H1 (cell line): Measurements from ENCODE around the gene OR5B21. TPM values are rescaled to one million over a fixed set of nuclear protein-coding genes. Genes with fewer than 3 reads are reported as not detected.

Source experiments
- CTCF ChIA-PET: fragments of 300-600 bp; sonication (Branson Sonifier 250); formaldehyde crosslinking; loops from one replicate; lab custom pipeline; 2021; ENCODE audit not compliant: partially characterized antibody; lab: Charles Lee
- POLR2A ChIA-PET: fragments of 300-600 bp; sonication (Branson Sonifier 250); formaldehyde crosslinking; loops from one replicate; lab custom pipeline; 2021; ENCODE audit warnings: inconsistent platforms; ENCODE audit not compliant: partially characterized antibody; lab: Charles Lee
- DNase-seq, 2 experiments: peaks; one replicate each; pipeline versions ENCODE4 v3.0.0 to v3.0.0-alpha.2; 2010 to 2022; ENCODE audit warnings: low spot score in 2 of 2, low read depth in 1 of 2, mixed read lengths in 1 of 2
- FAIRE-seq: peaks from 2 replicates; lab custom pipeline; 2011; peaks lifted over from hg19 to GRCh38; lab: Jason Lieb, UNC
- H2AFZ ChIP-seq: 2 replicates; pipeline ENCODE4 v1.8.1; 2012; ENCODE audit warnings: low read length, inconsistent platforms
- H2AK5ac ChIP-seq: 2 replicates; pipeline ENCODE4 v1.6.1; 2013; ENCODE audit warnings: low read depth, low read length
- H2BK120ac ChIP-seq: replicated peaks from 2 replicates; pipeline ENCODE3; 2013; ENCODE audit warnings: low read depth, low read length, inconsistent platforms
- H2BK12ac ChIP-seq: 2 replicates; pipeline ENCODE4 v1.6.1; 2013; ENCODE audit warnings: low read depth, low read length
- H2BK15ac ChIP-seq: 2 replicates; pipeline ENCODE4 v1.6.1; 2013; ENCODE audit warnings: low read length
- H2BK20ac ChIP-seq: 2 replicates; pipeline ENCODE4 v1.6.1; 2013; ENCODE audit warnings: low read length
- H2BK5ac ChIP-seq: 2 replicates; pipeline ENCODE4 v1.6.1; 2013; ENCODE audit warnings: low read depth, low read length
- H3K14ac ChIP-seq: 2 replicates; pipeline ENCODE4 v1.6.1; 2013; ENCODE audit warnings: inconsistent platforms; ENCODE audit not compliant: insufficient read length
- H3K18ac ChIP-seq: 2 replicates; pipeline ENCODE4 v1.6.1; 2013; ENCODE audit warnings: low read length; ENCODE audit errors: extremely low read depth
- H3K23ac ChIP-seq: 2 replicates; pipeline ENCODE4 v1.6.1; 2013; ENCODE audit warnings: inconsistent platforms; ENCODE audit not compliant: insufficient read length
- H3K23me2 ChIP-seq: 2 replicates; pipeline ENCODE4 v1.6.1; 2013; ENCODE audit warnings: low read depth, low read length
- H3K27ac ChIP-seq: 2 replicates; pipeline ENCODE4 v1.6.1; 2011; ENCODE audit warnings: low read depth, low read length, inconsistent platforms
- H3K27me3 ChIP-seq, 4 experiments: replicated peaks in 1 of 4; 1 replicate in 1 of 4; 2 replicates in 3 of 4; pipeline versions ENCODE4 v1.6.1 to v1.8.1; 2011 to 2013; ENCODE audit warnings: low read length in 3 of 4, mild to moderate bottlenecking in 3 of 4, inconsistent platforms in 2 of 4, mixed read lengths in 2 of 4, moderate library complexity in 1 of 4; ENCODE audit not compliant: control insufficient read depth in 3 of 4, insufficient read depth in 3 of 4; ENCODE audit errors: extremely low read depth in 1 of 4
- H3K36me3 ChIP-seq, 4 experiments: 2 replicates each; pipeline versions ENCODE4 v1.6.1 to v1.8.1; 2011 to 2013; ENCODE audit warnings: mild to moderate bottlenecking in 4 of 4, low read length in 3 of 4, moderate library complexity in 2 of 4, control low read depth in 1 of 4, inconsistent platforms in 1 of 4; ENCODE audit not compliant: insufficient read depth in 4 of 4, control insufficient read depth in 2 of 4
- H3K4ac ChIP-seq: replicated peaks from 2 replicates; pipeline ENCODE3; 2013; ENCODE audit warnings: low read length, low read depth, mixed read lengths, inconsistent platforms; ENCODE audit not compliant: insufficient read length
- H3K4me1 ChIP-seq, 4 experiments: replicated peaks in 1 of 4; 1 replicate in 1 of 4; 2 replicates in 3 of 4; pipeline versions ENCODE4 v1.6.1 to v1.8.1; 2011 to 2013; ENCODE audit warnings: low read length in 3 of 4, inconsistent platforms in 2 of 4, mixed read lengths in 1 of 4; ENCODE audit not compliant: insufficient read depth in 4 of 4, control insufficient read depth in 3 of 4
- H3K4me2 ChIP-seq, 2 experiments: 2 replicates each; pipeline versions ENCODE4 v1.6.1 to v1.8.1; 2011 to 2013; ENCODE audit warnings: low read depth in 2 of 2, low read length in 2 of 2, control low read depth in 1 of 2, inconsistent platforms in 1 of 2, mild to moderate bottlenecking in 1 of 2; ENCODE audit not compliant: insufficient read depth in 1 of 2
- H3K4me3 ChIP-seq, 4 experiments: fragments of 200-600, 300-600 bp in 1 of 4; sonication (generic), shearing (Covaris generic), sonication (Bioruptor Twin) in 1 of 4; 2 replicates each; pipeline versions ENCODE4 v1.5.1 to v1.8.1; 2011 to 2016; ENCODE audit warnings: low read length in 4 of 4, low read depth in 3 of 4, control low read depth in 2 of 4, inconsistent platforms in 2 of 4, mild to moderate bottlenecking in 2 of 4, mixed read lengths in 1 of 4, moderate library complexity in 1 of 4; ENCODE audit not compliant: insufficient read depth in 2 of 4; ENCODE audit errors: extremely low read depth in 1 of 4
- H3K56ac ChIP-seq: replicated peaks from 2 replicates; pipeline ENCODE3; 2013; ENCODE audit warnings: low read depth, mild to moderate bottlenecking, mixed read lengths, low read length, inconsistent platforms; ENCODE audit not compliant: insufficient read length
- H3K79me1 ChIP-seq: 2 replicates; pipeline ENCODE4 v1.6.1; 2013; ENCODE audit warnings: low read depth, low read length, control low read depth
- H3K79me2 ChIP-seq, 2 experiments: 2 replicates each; pipeline versions ENCODE4 v1.6.1 to v1.8.1; 2012 to 2013; ENCODE audit warnings: low read length in 2 of 2, mild to moderate bottlenecking in 2 of 2, inconsistent platforms in 1 of 2; ENCODE audit not compliant: insufficient read depth in 2 of 2, control insufficient read depth in 1 of 2
- H3K9ac ChIP-seq, 4 experiments: replicated peaks in 1 of 4; 1 replicate in 1 of 4; 2 replicates in 3 of 4; pipeline versions ENCODE4 v1.6.1 to v1.8.1; 2011 to 2013; ENCODE audit warnings: low read depth in 3 of 4, low read length in 3 of 4, control low read depth in 2 of 4, mild to moderate bottlenecking in 2 of 4, moderate library complexity in 2 of 4, inconsistent platforms in 1 of 4; ENCODE audit errors: extremely low read depth in 1 of 4
- H3K9me3 ChIP-seq, 2 experiments: 2 replicates each; pipeline versions ENCODE4 v1.6.1 to v1.8.1; 2012 to 2013; ENCODE audit warnings: mild to moderate bottlenecking in 2 of 2, moderate library complexity in 2 of 2, control low read depth in 1 of 2, inconsistent platforms in 1 of 2, low read depth in 1 of 2, low read length in 1 of 2, mixed read lengths in 1 of 2; ENCODE audit not compliant: insufficient read depth in 2 of 2
- H4K20me1 ChIP-seq, 2 experiments: replicated peaks in 1 of 2; 2 replicates each; pipeline versions ENCODE3 to v1.8.1; 2011 to 2013; ENCODE audit warnings: inconsistent platforms in 2 of 2, low read length in 2 of 2, mild to moderate bottlenecking in 1 of 2; ENCODE audit not compliant: insufficient read depth in 2 of 2, control insufficient read depth in 1 of 2
- H4K5ac ChIP-seq: 2 replicates; pipeline ENCODE4 v1.6.1; 2013; ENCODE audit warnings: low read length, low read depth, mixed read lengths, inconsistent platforms; ENCODE audit not compliant: insufficient read length
- H4K8ac ChIP-seq: 2 replicates; pipeline ENCODE4 v1.8.0; 2013; ENCODE audit warnings: mild to moderate bottlenecking, moderate library complexity, low read length, inconsistent platforms; ENCODE audit not compliant: insufficient read depth; ENCODE audit errors: extremely low read depth
- H4K91ac ChIP-seq: replicated peaks from 2 replicates; pipeline ENCODE3; 2013; ENCODE audit warnings: low read length, mixed read lengths, inconsistent platforms; ENCODE audit not compliant: insufficient read length
- CBX8 ChIP-seq: fragments of 300-800, 300-1000 bp; sonication (generic); IDR thresholded peaks from 2 replicates; pipeline ENCODE4 v1.7.1; 2016; ENCODE audit warnings: low read depth, low read length, borderline replicate concordance
- CHD1 ChIP-seq: IDR thresholded peaks from 2 replicates; pipeline ENCODE4 v1.6.1; 2012; ENCODE audit warnings: low read depth, low read length, improper control_type of control experiment
- CTCF ChIP-seq, 3 experiments: IDR thresholded peaks; 1 replicate in 2 of 3; 2 replicates in 1 of 3; pipeline versions ENCODE4 v1.5.1 to v1.6.1; 2011; ENCODE audit warnings: low read length in 3 of 3, mild to moderate bottlenecking in 3 of 3, inconsistent platforms in 2 of 3, low read depth in 1 of 3, moderate library complexity in 1 of 3; ENCODE audit not compliant: insufficient read depth in 1 of 3; ENCODE audit errors: control extremely low read depth in 1 of 3
- FOSL1 ChIP-seq: IDR thresholded peaks from 2 replicates; pipeline ENCODE4 v1.6.1; 2011; ENCODE audit warnings: mild to moderate bottlenecking, low read depth, low read length, moderate library complexity; ENCODE audit not compliant: insufficient read depth
- GABPA ChIP-seq: IDR thresholded peaks from 2 replicates; pipeline ENCODE4 v1.6.1; 2011; ENCODE audit warnings: mild to moderate bottlenecking, low read length, moderate library complexity, borderline replicate concordance; ENCODE audit not compliant: insufficient read depth
- JUND ChIP-seq: IDR thresholded peaks from 2 replicates; pipeline ENCODE4 v1.6.1; 2011; ENCODE audit warnings: mild to moderate bottlenecking, improper control_type of control experiment, low read length
- POLR2AphosphoS5 ChIP-seq: IDR thresholded peaks from 2 replicates; pipeline ENCODE4 v1.6.1; 2011; ENCODE audit warnings: low read depth, low read length
- RBBP5 ChIP-seq: IDR thresholded peaks from 2 replicates; pipeline ENCODE4 v1.7.1; 2012; ENCODE audit warnings: low read depth, mild to moderate bottlenecking, inconsistent platforms, low read length, moderate library complexity, borderline replicate concordance
- SRF ChIP-seq: IDR thresholded peaks from 2 replicates; pipeline ENCODE4 v1.6.1; 2011; ENCODE audit warnings: mild to moderate bottlenecking, low read depth, low read length, moderate library complexity
- TAF7 ChIP-seq: optimal IDR thresholded peaks from 2 replicates; pipeline ENCODE3; 2011; ENCODE audit warnings: low read depth, mild to moderate bottlenecking, inconsistent platforms, low read length, moderate library complexity, borderline replicate concordance
- USF2 ChIP-seq: IDR thresholded peaks from 2 replicates; pipeline ENCODE4 v1.6.1; 2011; ENCODE audit warnings: low read length, improper control_type of control experiment
- WGBS, 2 experiments: shearing (Covaris generic) in 1 of 2; methylation state at CpG; one replicate each; pipeline versions ENCODE4 v1.1.6 to v1.1.7; 2013 to 2015; ENCODE audit warnings: low lambda C conversion rate in 2 of 2, mixed read lengths in 2 of 2, inconsistent platforms in 1 of 2, low coverage in 1 of 2, missing lambda C conversion rate in 1 of 2; ENCODE audit not compliant: insufficient replicate concordance in 2 of 2, insufficient coverage in 1 of 2, insufficient read length in 1 of 2; ENCODE audit errors: extremely low coverage in 1 of 2, missing lambda C conversion rate in 1 of 2; 5-methylcytosine and 5-hydroxymethylcytosine counted together
- polyA plus RNA-seq, 7 experiments: library from polyadenylated mRNA; depleted of rRNA in 3 of 7; stranded (reverse) in 5 of 7; unstranded in 2 of 7; fragments of >200 nt in 5 of 7; fragments of 200-250 nt in 2 of 7; gene quantifications; 1 replicate in 5 of 7; 2 replicates in 1 of 7; 4 replicates in 1 of 7; pipeline versions ENCODE4 v1.2.1 to v1.2.3, GENCODE V29; 2011 to 2013; ENCODE audit warnings: missing spikeins in 2 of 7, mixed read lengths in 2 of 7
- total RNA-seq: library from RNA; stranded (reverse); fragmentation: NEBNext Ultra II Directional; extraction: Animal tissue kit (Norgen Biotek cat#: 25700); gene quantifications from 2 replicates; pipeline ENCODE4 v1.2.1, GENCODE V29; 2021

OR5B21 gene
- total and polyA plus RNA-seq, 2 of the 8 experiments (the other 6 are each of a cell fraction or from before 2014, with no cell fraction given) = not detected

GRCh38 chr11:58507355-58507754, 550 bp downstream of the OR5B21 start:
- Histone ChIP-seq H3K9ac (no peak overlapping the region), H3K4me1 (no peaks in the 10 kb centered on the region), H3K18ac (no peak overlapping the region), H3K23me2 (no peaks in the 10 kb centered on the region), H4K5ac (no peak overlapping the region), H2BK20ac (no peak overlapping the region), H4K91ac (no peak overlapping the region), H2AFZ (no peak overlapping the region), H2AK5ac (no peak overlapping the region), H2BK120ac (no peak overlapping the region), H3K4me2 (no peak overlapping the region), H3K14ac (no peak overlapping the region), H3K4me3 (no peak overlapping the region), H3K4ac (no peak overlapping the region), H3K9me3 (no peaks in the 10 kb centered on the region), H3K23ac (no peak overlapping the region), H2BK15ac (no peak overlapping the region), H2BK12ac (no peak overlapping the region), H3K27me3 (no peaks in the 10 kb centered on the region), H2BK5ac (no peak overlapping the region), H4K20me1 (no peaks in the 10 kb centered on the region), H3K27ac (no peak overlapping the region), H3K79me2 (no peaks in the 10 kb centered on the region), H3K79me1 (no peaks in the 10 kb centered on the region), H3K56ac (no peak overlapping the region), H3K36me3 (no peaks in the 10 kb centered on the region), H4K8ac (no peak overlapping the region)
- DNase-seq = no peak
- WGBS, 2 experiments = 92% methylated on average over 4 of the region's 4 CpGs; no CpG with 5 or more reads in 1 of the 2 experiments
- ChIA-PET POLR2A (no interaction called here), CTCF (interaction anchor here (1.0 to 1.4 kb wide), 2 partner anchors 17 to 1198 kb away, joined by 3 to 5 read pairs; no protein-coding TSS in a partner anchor)
- FAIRE-seq = no peak
- TF ChIP-seq CHD1 (no peak), POLR2AphosphoS5 (no peak), SRF (no peak), CBX8 (no peak), CTCF (IDR thresholded peaks at IDR 0.05; ENCODE audit: control extremely low read depth in 1 of 3, insufficient read depth in 1 of 3, low read depth in 1 of 3, low read length in 3 of 3) (no peak), FOSL1 (no peak), JUND (no peak), RBBP5 (no peak), GABPA (no peak), USF2 (no peak), TAF7 (no peak)
